Brain microvascular endothelial cell (primary cell): Measurements from ENCODE around the gene DAND5.

Source experiments
- DNase-seq: peaks from one replicate; pipeline ENCODE4 v3.0.0-alpha.2; 2020
- H3K27ac ChIP-seq: fragments of 250-450 bp; sonication (Bioruptor Pico); 2 replicates; pipeline ENCODE4 v1.5.1; 2020; ENCODE audit warnings: mild to moderate bottlenecking, moderate library complexity
- H3K27me3 ChIP-seq: fragments of 250-450 bp; sonication (Bioruptor Pico); replicated peaks from 2 replicates; pipeline ENCODE4 v1.5.1; 2020; ENCODE audit warnings: mild to moderate bottlenecking
- H3K36me3 ChIP-seq: fragments of 250-450 bp; sonication (Bioruptor Pico); replicated peaks from 2 replicates; pipeline ENCODE4 v1.5.1; 2020; ENCODE audit warnings: mild to moderate bottlenecking
- H3K4me3 ChIP-seq: 2 replicates; pipeline ENCODE4 v1.5.1; 2011; ENCODE audit warnings: low read depth, mild to moderate bottlenecking, control low read depth, low read length, moderate library complexity
- in situ Hi-C: cut with HindIII; loops from 2 replicates; pipeline ENCODE4 v1.10.0; 2017; ENCODE audit warnings: low sequenced_read_pairs, low pct_ligation_motif_present
- TF ChIP-seq, protein P1 (sequence below): IDR thresholded peaks from 2 replicates; pipeline ENCODE4 v1.5.1; 2011; ENCODE audit warnings: low read depth, mild to moderate bottlenecking, moderate library complexity, low read length, control low read depth, inconsistent platforms; ENCODE audit errors: missing control alignments

The DAND5 gene

DNA sequence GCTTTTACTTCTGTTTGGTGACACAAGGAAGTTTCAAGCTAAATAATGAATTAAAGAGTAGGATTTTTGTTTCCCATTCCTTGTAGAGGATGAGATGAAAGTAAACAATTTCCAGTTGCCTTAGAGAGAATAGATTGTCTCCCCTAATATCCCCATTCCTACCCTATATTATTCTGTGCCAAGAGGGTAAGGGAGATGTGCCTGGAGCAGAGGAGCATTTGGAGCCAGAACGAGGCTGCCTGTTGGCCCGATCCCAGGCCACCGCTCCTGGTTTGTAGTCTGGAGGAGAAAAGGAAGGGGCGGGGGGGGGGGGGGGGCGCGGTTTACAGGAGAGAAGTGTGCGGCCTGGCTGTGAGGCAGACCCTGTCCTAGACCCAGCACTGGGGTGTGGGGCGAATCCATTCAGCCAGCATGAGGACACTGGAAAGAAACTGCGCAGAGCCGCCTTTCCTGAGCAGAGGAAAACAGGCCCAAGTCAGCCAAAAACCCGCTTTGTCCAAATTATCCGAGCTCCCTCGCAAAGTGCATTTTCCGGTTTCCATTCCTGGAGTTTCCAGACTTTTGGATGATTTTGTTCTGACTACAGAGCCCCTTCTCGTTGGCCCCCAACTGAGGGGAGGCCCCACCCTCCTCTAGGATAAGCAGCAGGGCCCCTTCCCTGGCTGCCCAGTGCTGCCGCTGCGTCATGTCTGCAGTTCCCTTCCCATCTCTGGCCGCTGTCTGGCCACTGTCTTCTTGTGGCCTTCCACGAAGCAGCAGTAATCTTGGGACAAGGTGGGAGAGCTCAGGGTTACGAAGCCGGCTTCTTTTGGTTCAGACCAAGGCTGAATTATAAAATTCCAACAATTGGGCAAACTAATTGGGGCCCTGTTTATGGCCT is 48.9 kb downstream of the DAND5 start:
- Histone ChIP-seq H3K27ac (no peak overlapping the region), H3K36me3 (no peaks in the 10 kb centered on the region), H3K4me3 (no peak overlapping the region), H3K27me3 (no peaks in the 10 kb centered on the region)
- DNase-seq = no peak
- TF ChIP-seq, protein P1, sequence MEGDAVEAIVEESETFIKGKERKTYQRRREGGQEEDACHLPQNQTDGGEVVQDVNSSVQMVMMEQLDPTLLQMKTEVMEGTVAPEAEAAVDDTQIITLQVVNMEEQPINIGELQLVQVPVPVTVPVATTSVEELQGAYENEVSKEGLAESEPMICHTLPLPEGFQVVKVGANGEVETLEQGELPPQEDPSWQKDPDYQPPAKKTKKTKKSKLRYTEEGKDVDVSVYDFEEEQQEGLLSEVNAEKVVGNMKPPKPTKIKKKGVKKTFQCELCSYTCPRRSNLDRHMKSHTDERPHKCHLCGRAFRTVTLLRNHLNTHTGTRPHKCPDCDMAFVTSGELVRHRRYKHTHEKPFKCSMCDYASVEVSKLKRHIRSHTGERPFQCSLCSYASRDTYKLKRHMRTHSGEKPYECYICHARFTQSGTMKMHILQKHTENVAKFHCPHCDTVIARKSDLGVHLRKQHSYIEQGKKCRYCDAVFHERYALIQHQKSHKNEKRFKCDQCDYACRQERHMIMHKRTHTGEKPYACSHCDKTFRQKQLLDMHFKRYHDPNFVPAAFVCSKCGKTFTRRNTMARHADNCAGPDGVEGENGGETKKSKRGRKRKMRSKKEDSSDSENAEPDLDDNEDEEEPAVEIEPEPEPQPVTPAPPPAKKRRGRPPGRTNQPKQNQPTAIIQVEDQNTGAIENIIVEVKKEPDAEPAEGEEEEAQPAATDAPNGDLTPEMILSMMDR = no peak
- in situ Hi-C loops = no loop called here

DNA sequence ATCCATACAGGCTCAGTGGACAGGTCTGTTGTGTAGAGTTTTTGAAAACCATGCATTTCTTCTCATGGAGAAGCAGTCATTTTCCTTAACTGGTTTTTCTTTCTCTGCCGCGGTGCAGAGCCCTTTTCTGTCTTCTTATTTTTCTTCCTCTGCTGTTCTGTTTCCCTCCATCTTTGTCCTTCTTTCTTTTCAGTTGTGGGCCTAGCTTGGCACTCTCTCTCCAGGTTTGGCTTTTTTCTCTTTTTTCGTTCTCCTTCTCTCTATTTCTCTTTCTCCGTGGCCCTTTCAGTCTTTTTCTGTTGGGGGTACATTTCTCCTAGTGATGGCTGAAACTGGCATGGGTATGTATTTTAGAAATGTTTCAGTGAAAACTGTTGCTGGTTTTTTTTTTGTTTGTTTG is 50.0 kb downstream of the DAND5 start:
- DNase-seq = no peak
- Histone ChIP-seq H3K27me3 (no peaks in the 10 kb centered on the region), H3K4me3 (no peak overlapping the region), H3K36me3 (no peaks in the 10 kb centered on the region), H3K27ac (no peak overlapping the region)
- TF ChIP-seq, protein P1 = no peak
- in situ Hi-C loops = no loop called here

DNA sequence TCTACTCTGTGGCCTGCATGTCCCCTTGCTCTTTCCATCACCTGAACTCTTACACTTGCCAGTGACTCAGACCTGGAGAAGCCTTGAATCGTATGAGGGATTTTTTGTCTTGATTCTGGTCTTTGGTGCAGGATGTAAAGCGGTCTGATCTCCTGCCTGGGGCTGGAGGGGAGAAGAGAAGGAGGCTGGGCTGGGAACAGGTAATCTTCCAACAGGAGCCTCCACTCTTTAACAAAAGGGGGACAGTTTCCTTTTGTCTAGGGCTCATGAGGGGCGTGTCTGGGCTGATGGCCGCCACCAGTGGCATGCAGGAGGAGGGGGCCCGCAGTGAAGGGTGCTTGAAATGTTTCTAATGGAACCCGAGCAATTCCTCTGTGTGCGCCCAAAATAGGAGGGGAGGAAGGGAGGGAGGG is 50.6 kb downstream of the DAND5 start:
- no peak overlapping the region for H3K4me3 ChIP-seq
- in situ Hi-C loops = no loop called here
- H3K27ac ChIP-seq = no peak overlapping the region
- no peaks in the 10 kb centered on the region for H3K27me3 ChIP-seq
- DNase-seq = no peak
- no peaks in the 10 kb centered on the region for H3K36me3 ChIP-seq
- TF ChIP-seq, protein P1 = no peak

DNA sequence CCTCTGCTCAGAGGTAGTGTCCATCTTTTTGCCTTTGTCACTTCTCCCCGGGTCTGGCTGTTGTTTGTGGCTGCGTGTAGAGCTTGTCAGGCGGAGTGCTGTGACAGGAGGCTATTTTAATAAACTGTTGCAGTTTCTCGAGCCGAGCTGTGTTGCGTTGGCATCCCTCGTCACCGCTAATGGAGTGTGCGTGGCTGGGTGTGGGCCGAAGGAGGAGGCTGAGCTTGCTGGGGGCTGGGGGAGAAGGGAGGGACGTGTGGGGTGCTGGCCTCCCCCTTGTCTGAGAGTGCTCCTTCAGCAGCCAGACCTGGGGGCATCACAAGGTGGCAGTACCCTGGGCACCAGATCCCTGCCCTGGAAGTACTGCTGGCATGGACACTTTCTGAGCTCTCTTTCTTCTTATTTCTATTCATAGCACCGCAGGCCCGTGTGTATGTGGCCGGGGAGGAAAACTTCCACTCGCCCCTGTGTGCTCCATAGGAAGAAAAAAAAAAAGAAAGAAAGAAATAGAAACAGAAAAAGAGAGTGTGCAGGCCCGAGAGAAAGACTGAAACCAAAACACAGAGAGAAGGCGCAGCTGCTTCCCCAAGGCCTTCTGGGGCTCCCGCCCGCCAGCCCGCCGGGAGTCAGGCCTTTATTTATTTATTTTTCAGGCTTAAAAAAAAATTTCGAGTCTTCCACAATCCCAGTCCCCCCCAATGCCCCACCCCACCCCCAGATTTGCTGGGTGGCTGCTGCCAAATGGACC is 52.9 kb downstream of the DAND5 start:
- in situ Hi-C loops = no loop called here
- Histone ChIP-seq H3K4me3 (peak overlapping the region; percentile 55), H3K27ac (no peak overlapping the region), H3K36me3 (no peaks in the 10 kb centered on the region), H3K27me3 (no peaks in the 10 kb centered on the region)
- TF ChIP-seq, protein P1 = no peak
- peak; percentile 22 for DNase-seq

DNA sequence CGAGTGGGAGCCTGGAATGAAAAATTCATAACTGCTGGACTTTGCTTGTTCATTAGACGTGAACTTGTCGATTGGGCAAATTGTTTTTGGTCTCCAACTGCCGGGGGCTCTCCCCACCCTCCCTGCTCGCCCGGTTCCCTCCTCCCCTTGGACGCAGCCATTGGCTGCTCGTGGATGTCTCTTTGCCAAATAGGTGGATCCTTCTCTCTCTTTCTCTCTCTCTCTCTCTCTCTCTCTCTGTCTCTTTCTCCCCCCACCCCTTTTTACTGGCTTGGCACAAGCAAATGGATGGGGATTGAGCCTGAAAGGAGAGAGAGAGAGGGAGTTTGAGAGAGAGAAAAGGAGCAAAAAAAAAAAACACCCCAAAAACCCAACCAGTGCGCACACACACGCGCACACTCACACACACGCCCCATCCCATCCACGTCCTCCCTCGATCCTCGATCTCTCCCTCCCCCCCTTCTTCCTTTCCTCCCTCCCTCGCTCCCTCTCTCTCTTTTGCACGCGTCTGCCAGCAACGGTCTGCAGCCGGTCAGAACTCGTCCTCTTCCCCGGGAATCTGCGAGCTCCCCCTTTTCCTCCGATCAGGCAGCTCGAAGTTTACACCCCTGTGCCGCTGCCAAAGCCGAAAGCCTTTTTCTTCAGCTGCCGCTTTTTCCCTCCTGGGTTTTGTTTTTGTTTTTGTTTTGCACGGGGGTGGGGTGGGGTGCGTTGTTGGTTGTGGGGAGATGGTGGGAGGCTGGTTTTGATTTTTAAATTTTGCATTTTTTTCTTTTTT is 53.7 kb downstream of the DAND5 start:
- Histone ChIP-seq H3K27me3 (no peaks in the 10 kb centered on the region), H3K36me3 (no peaks in the 10 kb centered on the region), H3K4me3 (peak overlapping the region; percentile 55), H3K27ac (peak overlapping the region; percentile 39)
- TF ChIP-seq, protein P1 = no peak
- DNase-seq = peak; percentile 74
- in situ Hi-C loops = no loop called here
